ENCODE results near the gene RPL7A.

- TF ChIP-seq POLR2A (IDR thresholded peaks at IDR 0.05; ENCODE audit: low read depth, low read length) (no peak), SMC3 (IDR thresholded peaks at IDR 0.05; ENCODE audit: low read depth, low read length) (no peak)
- TF ChIP-seq, protein P1, sequence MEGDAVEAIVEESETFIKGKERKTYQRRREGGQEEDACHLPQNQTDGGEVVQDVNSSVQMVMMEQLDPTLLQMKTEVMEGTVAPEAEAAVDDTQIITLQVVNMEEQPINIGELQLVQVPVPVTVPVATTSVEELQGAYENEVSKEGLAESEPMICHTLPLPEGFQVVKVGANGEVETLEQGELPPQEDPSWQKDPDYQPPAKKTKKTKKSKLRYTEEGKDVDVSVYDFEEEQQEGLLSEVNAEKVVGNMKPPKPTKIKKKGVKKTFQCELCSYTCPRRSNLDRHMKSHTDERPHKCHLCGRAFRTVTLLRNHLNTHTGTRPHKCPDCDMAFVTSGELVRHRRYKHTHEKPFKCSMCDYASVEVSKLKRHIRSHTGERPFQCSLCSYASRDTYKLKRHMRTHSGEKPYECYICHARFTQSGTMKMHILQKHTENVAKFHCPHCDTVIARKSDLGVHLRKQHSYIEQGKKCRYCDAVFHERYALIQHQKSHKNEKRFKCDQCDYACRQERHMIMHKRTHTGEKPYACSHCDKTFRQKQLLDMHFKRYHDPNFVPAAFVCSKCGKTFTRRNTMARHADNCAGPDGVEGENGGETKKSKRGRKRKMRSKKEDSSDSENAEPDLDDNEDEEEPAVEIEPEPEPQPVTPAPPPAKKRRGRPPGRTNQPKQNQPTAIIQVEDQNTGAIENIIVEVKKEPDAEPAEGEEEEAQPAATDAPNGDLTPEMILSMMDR (conservative IDR thresholded peaks at IDR 0.05; ENCODE audit: low read depth, low read length) = no peak
These were observed 6.5 kb upstream of the RPL7A start for GRCh38 chr9:133341369-133342068.

All from IMR-90 (cell line).